ENCODE data around the gene HSF5. TPM values are rescaled to one million over a fixed set of nuclear protein-coding genes. Genes with fewer than 3 reads are reported as not detected.
A peak's percentile ranks its signal among the peaks of the same experiment; 100 is the strongest.

HSF5 gene
- polyA plus RNA-seq, 1 experiment, result not detected

- peak; percentile 93 for TF ChIP-seq CTCF (IDR thresholded peaks at IDR 0.05; ENCODE audit: low read depth, low read length)
- H3K27me3 ChIP-seq (ENCODE audit: control insufficient read depth, insufficient read depth, low read length), result peaks cover 10% of the 10 kb centered on the region
- POLR2A ChIA-PET, result interaction anchor here (0.7 to 1.2 kb wide), 3 partner anchors 65 to 248 kb away, joined by 5 to 18 read pairs (median 8); partner anchors contain the start of gene SUPT4H1
- CTCF ChIA-PET, result interaction anchor here (0.6 to 6.1 kb wide), 35 partner anchors 9 to 868 kb away, joined by 3 to 107 read pairs (median 4); partner anchors contain the start of gene SUPT4H1
- H3K27ac ChIP-seq (ENCODE audit: low read depth, low read length), result no peak within 1 kb of the TSS
- no peaks in the 10 kb centered on the region for H3K9me3 ChIP-seq (ENCODE audit: control insufficient read depth, insufficient read depth, low read length)
- DNase-seq (ENCODE audit: low read depth, low spot score), result peak; percentile 48
- peak within 1 kb of the TSS; percentile 48 for H3K4me3 ChIP-seq (ENCODE audit: low read depth, low read length)
Measured at GRCh38 chr17:58417300-58418092, 70.7 kb downstream of the HSF5 start, which contains the start of gene RNF43. RNF43 (minus strand) TSS chr17:58417534; CDS start chr17:58415577, 1,957 bp downstream.

- POLR2A ChIA-PET, result interaction anchor here (1.2 kb wide), 2 partner anchors 65 to 99 kb away, joined by 8 to 18 read pairs; partner anchors contain the start of gene SUPT4H1
Measured at GRCh38 chr17:58416937-58417299, 71.3 kb downstream of the HSF5 start.

DNA sequence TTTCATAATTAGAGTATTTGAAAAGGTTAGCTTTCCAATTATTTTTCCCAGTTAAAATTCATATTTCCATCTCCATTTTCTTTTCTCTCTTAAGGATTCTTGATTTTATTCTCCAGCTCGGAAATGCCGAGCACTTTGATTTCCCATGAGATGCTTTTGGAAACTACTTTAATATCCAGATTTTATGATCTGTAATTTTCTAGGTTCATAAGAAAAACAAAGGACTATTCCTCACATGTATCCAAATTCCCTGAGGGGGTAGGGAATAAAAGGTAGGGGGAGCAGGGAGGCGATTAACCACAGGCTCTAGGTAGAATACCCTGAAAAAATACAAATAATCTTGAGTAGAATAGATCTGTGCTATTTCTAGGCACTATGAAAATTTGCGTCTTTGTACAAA is 71.8 kb downstream of the HSF5 start:
- no peak for DNase-seq (ENCODE audit: low read depth, low spot score)
- Histone ChIP-seq H3K27ac (ENCODE audit: low read depth, low read length) (no peak overlapping the region), H3K27me3 (ENCODE audit: control insufficient read depth, insufficient read depth, low read length) (peaks cover 10% of the 10 kb centered on the region), H3K4me3 (ENCODE audit: low read depth, low read length) (no peak overlapping the region), H3K9me3 (ENCODE audit: control insufficient read depth, insufficient read depth, low read length) (no peaks in the 10 kb centered on the region)
- POLR2A ChIA-PET, result no interaction called here
- TF ChIP-seq CTCF (IDR thresholded peaks at IDR 0.05; ENCODE audit: low read depth, low read length), result no peak
- CTCF ChIA-PET, result interaction anchor here (1.0 to 6.1 kb wide), 10 partner anchors 10 to 217 kb away, joined by 4 to 107 read pairs (median 8); no protein-coding TSS in a partner anchor

More at GRCh38 chr17:58416937-58417299, 71.3 kb downstream of the HSF5 start:
- Histone ChIP-seq H3K27me3 (ENCODE audit: control insufficient read depth, insufficient read depth, low read length) (peaks cover 10% of the 10 kb centered on the region), H3K9me3 (ENCODE audit: control insufficient read depth, insufficient read depth, low read length) (no peaks in the 10 kb centered on the region), H3K27ac (ENCODE audit: low read depth, low read length) (no peak overlapping the region), H3K4me3 (ENCODE audit: low read depth, low read length) (no peak overlapping the region)
- no peak for TF ChIP-seq CTCF (IDR thresholded peaks at IDR 0.05; ENCODE audit: low read depth, low read length)
- no peak for DNase-seq (ENCODE audit: low read depth, low spot score)
- CTCF ChIA-PET, result interaction anchor here (1.1 to 6.1 kb wide), 18 partner anchors 9 to 217 kb away, joined by 4 to 107 read pairs (median 6); partner anchors contain the start of gene SUPT4H1

GRCh38 chr17:58415371-58416055 is 72.7 kb downstream of the HSF5 start:
- no peak for DNase-seq (ENCODE audit: low read depth, low spot score)
- no peaks in the 10 kb centered on the region for H3K9me3 ChIP-seq (ENCODE audit: control insufficient read depth, insufficient read depth, low read length)
- TF ChIP-seq CTCF (IDR thresholded peaks at IDR 0.05; ENCODE audit: low read depth, low read length), result no peak
- H3K4me3 ChIP-seq (ENCODE audit: low read depth, low read length), result no peak overlapping the region
- peaks cover 10% of the 10 kb centered on the region for H3K27me3 ChIP-seq (ENCODE audit: control insufficient read depth, insufficient read depth, low read length)
- CTCF ChIA-PET, result interaction anchor here (1.0 to 3.2 kb wide), 3 partner anchors 35 to 165 kb away, joined by 3 to 22 read pairs (median 6); no protein-coding TSS in a partner anchor
- H3K27ac ChIP-seq (ENCODE audit: low read depth, low read length), result no peak overlapping the region
- POLR2A ChIA-PET, result no interaction called here
